Natural killer cell treated with Interleukin-12 subunit alpha and Interleukin-12 subunit beta and Interleukin-15 and Interleukin-18, amount 100 ng/mL, for 72 hours (primary cell): Measurements from ENCODE around the gene TSHZ2. TPM values are rescaled to one million over a fixed set of nuclear protein-coding genes. Genes with fewer than 3 reads are reported as not detected.
"Not testable (repeated sequence)": the region's sequence is repeated elsewhere in the genome, so short reads cannot be mapped to it uniquely, and the experiment has no call there.

Source experiments
- ATAC-seq, 2 donors: fragments of 150-1000 bp; cut with Tn5 transposase in 1 of 2; sonication (Bioruptor Pico), chemical (Tn5 transposase) in 1 of 2; 2 replicates each; pipeline ENCODE4 v1.10.0; 2021
- DNase-seq: peaks from one replicate; pipeline ENCODE4 v3.0.0; 2022; ENCODE audit warnings: low spot score
- H3K27ac Mint-ChIP-seq, 2 donors: 1 replicate in 1 of 2; 2 replicates in 1 of 2; pipeline ENCODE4 v1.8.0; 2022; ENCODE audit warnings: mixed read lengths in 2 of 2, mild to moderate bottlenecking in 1 of 2, moderate library complexity in 1 of 2
- H3K27me3 Mint-ChIP-seq, 2 donors: 1 replicate in 1 of 2; 2 replicates in 1 of 2; pipeline ENCODE4 v1.8.0; 2022; ENCODE audit warnings: mixed read lengths in 2 of 2
- H3K36me3 Mint-ChIP-seq: one replicate; pipeline ENCODE4 v1.8.0; 2022; ENCODE audit warnings: mixed read lengths
- H3K4me1 Mint-ChIP-seq, 2 donors: 1 replicate in 1 of 2; 2 replicates in 1 of 2; pipeline ENCODE4 v1.8.0; 2022; ENCODE audit warnings: low read depth in 2 of 2, mixed read lengths in 2 of 2, mild to moderate bottlenecking in 1 of 2
- H3K4me3 Mint-ChIP-seq: one replicate; pipeline ENCODE4 v1.8.0; 2022; ENCODE audit warnings: mixed read lengths
- H3K9me3 Mint-ChIP-seq: 2 replicates; pipeline ENCODE4 v1.8.0; 2022; ENCODE audit warnings: mixed read lengths
- total RNA-seq, 2 donors: library from RNA; stranded (reverse); gene quantifications; one replicate each; pipeline ENCODE4 v1.2.3, GENCODE V29; 2022

TSHZ2 gene
- total RNA-seq, 2 donors from 2014 or later = 0.05 to 1.1 TPM

GRCh38 chr20:53309515-53309914 is 337.4 kb downstream of the TSHZ2 start:
- H3K4me1 Mint-ChIP-seq = no peaks in the 10 kb centered on the region
- no peak for ATAC-seq
- H3K4me3 Mint-ChIP-seq = no peak overlapping the region
- H3K36me3 Mint-ChIP-seq = no peaks in the 10 kb centered on the region
- DNase-seq = no peak
- H3K27ac Mint-ChIP-seq = no peak overlapping the region
- peaks cover 28 to 41% of the 10 kb centered on the region in 2 donors for H3K27me3 Mint-ChIP-seq
- no peaks in the 10 kb centered on the region for H3K9me3 Mint-ChIP-seq

GRCh38 chr20:53312957-53313356 is 340.8 kb downstream of the TSHZ2 start:
- DNase-seq (no peak), ATAC-seq (no peak)
- H3K27me3 Mint-ChIP-seq = peaks cover 24 to 34% of the 10 kb centered on the region in 2 donors
- H3K36me3 Mint-ChIP-seq = no peaks in the 10 kb centered on the region
- H3K4me1 Mint-ChIP-seq = no peaks in the 10 kb centered on the region
- no peak overlapping the region for H3K4me3 Mint-ChIP-seq
- H3K9me3 Mint-ChIP-seq = no peaks in the 10 kb centered on the region
- H3K27ac Mint-ChIP-seq = no peak overlapping the region

- no peaks in the 10 kb centered on the region for H3K36me3 Mint-ChIP-seq
- DNase-seq (no peak), ATAC-seq (no peak)
- H3K4me1 Mint-ChIP-seq = no peaks in the 10 kb centered on the region
- H3K4me3 Mint-ChIP-seq = no peak overlapping the region
- no peak overlapping the region for H3K27ac Mint-ChIP-seq
- no peaks in the 10 kb centered on the region for H3K9me3 Mint-ChIP-seq
- H3K27me3 Mint-ChIP-seq = peaks cover 27 to 30% of the 10 kb centered on the region in 2 donors
Measured at GRCh38 chr20:53316206-53316937, 344.2 kb downstream of the TSHZ2 start.

GRCh38 chr20:53319200-53319599 is 347.0 kb downstream of the TSHZ2 start:
- Mint-ChIP-seq H3K4me1 (no peaks in the 10 kb centered on the region), H3K9me3 (no peaks in the 10 kb centered on the region), H3K36me3 (no peaks in the 10 kb centered on the region), H3K4me3 (no peak overlapping the region), H3K27me3 (peaks cover 23 to 30% of the 10 kb centered on the region in 2 donors), H3K27ac (no peak overlapping the region)
- DNase-seq = no peak
- ATAC-seq = no peak

GRCh38 chr20:53319716-53320115 is 347.6 kb downstream of the TSHZ2 start:
- no peaks in the 10 kb centered on the region for H3K9me3 Mint-ChIP-seq
- H3K4me3 Mint-ChIP-seq = no peak overlapping the region
- H3K4me1 Mint-ChIP-seq = no peaks in the 10 kb centered on the region
- no peaks in the 10 kb centered on the region for H3K36me3 Mint-ChIP-seq
- H3K27me3 Mint-ChIP-seq = peaks cover 26 to 30% of the 10 kb centered on the region in 2 donors
- no peak for DNase-seq
- no peak overlapping the region for H3K27ac Mint-ChIP-seq
- no peak for ATAC-seq

GRCh38 chr20:53320701-53321100 is 348.5 kb downstream of the TSHZ2 start:
- H3K36me3 Mint-ChIP-seq = no peaks in the 10 kb centered on the region
- no peak overlapping the region for H3K4me3 Mint-ChIP-seq
- no peak overlapping the region for H3K27ac Mint-ChIP-seq
- H3K4me1 Mint-ChIP-seq = no peaks in the 10 kb centered on the region
- no peaks in the 10 kb centered on the region for H3K9me3 Mint-ChIP-seq
- ATAC-seq = no peak
- peaks cover 26 to 31% of the 10 kb centered on the region in 2 donors for H3K27me3 Mint-ChIP-seq
- DNase-seq = no peak

GRCh38 chr20:53321596-53321995 is 349.4 kb downstream of the TSHZ2 start:
- H3K4me1 Mint-ChIP-seq = no peaks in the 10 kb centered on the region
- DNase-seq = no peak
- H3K4me3 Mint-ChIP-seq = no peak overlapping the region
- no peak overlapping the region for H3K27ac Mint-ChIP-seq
- no peak for ATAC-seq
- no peaks in the 10 kb centered on the region for H3K9me3 Mint-ChIP-seq
- peaks cover 23 to 29% of the 10 kb centered on the region in 2 donors for H3K27me3 Mint-ChIP-seq
- no peaks in the 10 kb centered on the region for H3K36me3 Mint-ChIP-seq

- Mint-ChIP-seq H3K36me3 (no peaks in the 10 kb centered on the region), H3K4me1 (no peaks in the 10 kb centered on the region), H3K9me3 (no peaks in the 10 kb centered on the region), H3K4me3 (no peak overlapping the region), H3K27me3 (peaks cover 28 to 32% of the 10 kb centered on the region in 2 donors), H3K27ac (no peak overlapping the region)
- no peak for DNase-seq
- no peak for ATAC-seq
Measured at GRCh38 chr20:53322651-53323050, 350.5 kb downstream of the TSHZ2 start.

GRCh38 chr20:53323460-53323859 is 351.3 kb downstream of the TSHZ2 start:
- not testable (repeated sequence) for H3K4me3 Mint-ChIP-seq, ATAC-seq, H3K27ac Mint-ChIP-seq, H3K9me3 Mint-ChIP-seq, DNase-seq, H3K36me3 Mint-ChIP-seq, H3K4me1 Mint-ChIP-seq
- H3K27me3 Mint-ChIP-seq = peaks cover 24 to 26% of the 10 kb centered on the region in 2 donors

GRCh38 chr20:53324816-53325215 is 352.7 kb downstream of the TSHZ2 start:
- Mint-ChIP-seq H3K9me3 (no peaks in the 10 kb centered on the region), H3K4me1 (no peaks in the 10 kb centered on the region), H3K36me3 (no peaks in the 10 kb centered on the region), H3K27ac (no peak overlapping the region), H3K4me3 (no peak overlapping the region), H3K27me3 (peaks cover 21 to 22% of the 10 kb centered on the region in 2 donors)
- ATAC-seq = no peak
- DNase-seq = no peak

- Mint-ChIP-seq H3K9me3 (no peaks in the 10 kb centered on the region), H3K4me1 (no peaks in the 10 kb centered on the region), H3K36me3 (no peaks in the 10 kb centered on the region), H3K4me3 (no peak overlapping the region), H3K27me3 (peaks cover 24 to 42% of the 10 kb centered on the region in 2 donors), H3K27ac (no peak overlapping the region)
- ATAC-seq = no peak
- no peak for DNase-seq
Measured at GRCh38 chr20:53328961-53329360, 356.8 kb downstream of the TSHZ2 start.

- no peak overlapping the region for H3K27ac Mint-ChIP-seq
- DNase-seq (no peak), ATAC-seq (no peak)
- peaks cover 21 to 47% of the 10 kb centered on the region in 2 donors for H3K27me3 Mint-ChIP-seq
- H3K4me3 Mint-ChIP-seq = no peak overlapping the region
- no peaks in the 10 kb centered on the region for H3K36me3 Mint-ChIP-seq
- H3K4me1 Mint-ChIP-seq = no peaks in the 10 kb centered on the region
- H3K9me3 Mint-ChIP-seq = no peaks in the 10 kb centered on the region
Measured at GRCh38 chr20:53329781-53330180, 357.6 kb downstream of the TSHZ2 start.

- H3K27ac Mint-ChIP-seq = no peak overlapping the region
Measured at GRCh38 chr20:53330601-53331140, 358.5 kb downstream of the TSHZ2 start.

GRCh38 chr20:53331151-53331973 is 359.2 kb downstream of the TSHZ2 start:
- DNase-seq (no peak), ATAC-seq (peak in 1 of 2 donors; percentile 24)
- no peak overlapping the region for H3K27ac Mint-ChIP-seq
- H3K36me3 Mint-ChIP-seq = no peaks in the 10 kb centered on the region
- H3K9me3 Mint-ChIP-seq = no peaks in the 10 kb centered on the region
- H3K27me3 Mint-ChIP-seq = peaks cover 15 to 47% of the 10 kb centered on the region in 2 donors
- no peaks in the 10 kb centered on the region for H3K4me1 Mint-ChIP-seq
- no peak overlapping the region for H3K4me3 Mint-ChIP-seq

More at GRCh38 chr20:53330601-53331140, 358.5 kb downstream of the TSHZ2 start:
- ATAC-seq (no peak), DNase-seq (no peak)
- Mint-ChIP-seq H3K4me3 (no peak overlapping the region), H3K36me3 (no peaks in the 10 kb centered on the region), H3K9me3 (no peaks in the 10 kb centered on the region), H3K27me3 (peaks cover 15 to 47% of the 10 kb centered on the region in 2 donors), H3K4me1 (no peaks in the 10 kb centered on the region)
